ENCODE results near the gene ZBTB45.
"Not testable (repeated sequence)": the region's sequence is repeated elsewhere in the genome, so short reads cannot be mapped to it uniquely, and the experiment has no call there.

The ZBTB45 gene

GRCh38 chr19:58554494-58555368 lies 35.1 kb upstream of the ZBTB45 start, which contains the start of gene CHMP2A:
Gene CHMP2A, minus strand, starts transcription at chr19:58555105. Its CDS starts 893 bp downstream, at chr19:58554212.
- DNase-seq, result no peak

GRCh38 chr19:58553799-58554493 lies 34.3 kb upstream of the ZBTB45 start:
- DNase-seq, result no peak

DNA sequence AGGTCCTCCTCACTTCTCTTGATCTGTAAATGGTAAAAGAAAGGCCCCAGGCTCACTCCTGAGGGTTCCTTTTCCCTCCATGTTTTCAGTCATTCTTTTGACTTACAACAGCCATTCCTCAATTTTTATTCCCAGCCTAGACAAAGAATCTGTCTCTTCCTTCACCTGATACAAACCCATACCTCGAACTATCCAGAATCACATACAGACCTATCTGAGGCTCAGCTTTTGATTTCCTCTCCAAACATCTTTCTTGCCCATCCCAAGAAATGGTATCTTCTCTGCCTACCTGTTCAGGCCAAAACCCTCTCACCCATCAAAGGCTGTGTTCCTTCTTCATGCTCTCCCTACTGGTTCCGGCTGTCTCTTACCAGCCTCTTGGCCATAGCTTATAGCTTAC lies 33.0 kb upstream of the ZBTB45 start:
- DNase-seq, result no peak

GRCh38 chr19:58551577-58552471 lies 32.2 kb upstream of the ZBTB45 start:
- DNase-seq, result no peak

DNA sequence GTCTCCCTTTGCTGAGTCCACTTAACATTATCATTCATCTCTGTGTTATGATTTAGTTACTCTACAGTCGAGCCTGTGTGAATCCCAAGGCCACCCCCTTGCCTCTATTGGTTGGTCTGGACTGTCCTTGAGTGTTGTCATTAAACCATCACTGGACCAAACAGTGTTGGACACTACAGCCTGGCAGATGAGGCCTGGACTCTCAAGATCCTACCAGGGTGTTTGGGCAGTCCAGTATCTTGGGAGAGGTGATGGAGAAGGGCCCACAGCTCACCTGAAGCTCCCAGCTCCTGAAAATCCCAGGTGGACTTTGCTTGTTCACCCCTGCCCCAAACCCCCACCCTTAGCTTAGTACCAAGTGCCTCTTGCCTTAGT lies 31.5 kb upstream of the ZBTB45 start:
- DNase-seq, result no peak

DNA sequence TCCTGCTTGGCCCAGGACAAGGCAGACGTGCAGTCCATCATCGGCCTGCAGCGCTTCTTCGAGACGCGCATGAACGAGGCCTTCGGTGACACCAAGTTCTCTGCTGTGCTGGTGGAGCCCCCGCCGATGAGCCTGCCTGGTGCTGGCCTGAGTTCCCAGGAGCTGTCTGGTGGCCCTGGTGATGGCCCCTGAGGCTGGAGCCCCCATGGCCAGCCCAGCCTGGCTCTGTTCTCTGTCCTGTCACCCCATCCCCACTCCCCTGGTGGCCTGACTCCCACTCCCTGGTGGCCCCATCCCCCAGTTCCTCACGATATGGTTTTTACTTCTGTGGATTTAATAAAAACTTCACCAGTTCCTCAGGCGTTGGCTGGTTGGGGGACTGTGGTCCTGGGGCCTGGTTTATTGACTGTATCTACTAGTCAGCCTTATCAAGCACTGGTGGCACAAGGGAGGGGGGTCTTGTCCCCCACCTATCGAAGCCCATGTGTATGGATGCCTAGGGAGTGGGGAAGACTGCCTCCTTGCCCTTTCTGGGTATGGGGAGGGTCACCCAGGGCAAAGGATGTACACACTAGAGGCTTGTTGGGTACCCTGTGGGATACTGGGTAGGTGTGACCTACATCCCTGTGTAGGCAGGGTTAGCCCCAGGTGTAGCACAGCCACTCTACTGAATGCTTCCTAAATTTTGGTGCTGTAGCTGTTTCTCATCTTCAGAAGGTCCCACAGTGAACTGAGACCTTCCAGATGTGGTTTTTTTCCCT lies 30.9 kb upstream of the ZBTB45 start:
- DNase-seq, result no peak

DNA sequence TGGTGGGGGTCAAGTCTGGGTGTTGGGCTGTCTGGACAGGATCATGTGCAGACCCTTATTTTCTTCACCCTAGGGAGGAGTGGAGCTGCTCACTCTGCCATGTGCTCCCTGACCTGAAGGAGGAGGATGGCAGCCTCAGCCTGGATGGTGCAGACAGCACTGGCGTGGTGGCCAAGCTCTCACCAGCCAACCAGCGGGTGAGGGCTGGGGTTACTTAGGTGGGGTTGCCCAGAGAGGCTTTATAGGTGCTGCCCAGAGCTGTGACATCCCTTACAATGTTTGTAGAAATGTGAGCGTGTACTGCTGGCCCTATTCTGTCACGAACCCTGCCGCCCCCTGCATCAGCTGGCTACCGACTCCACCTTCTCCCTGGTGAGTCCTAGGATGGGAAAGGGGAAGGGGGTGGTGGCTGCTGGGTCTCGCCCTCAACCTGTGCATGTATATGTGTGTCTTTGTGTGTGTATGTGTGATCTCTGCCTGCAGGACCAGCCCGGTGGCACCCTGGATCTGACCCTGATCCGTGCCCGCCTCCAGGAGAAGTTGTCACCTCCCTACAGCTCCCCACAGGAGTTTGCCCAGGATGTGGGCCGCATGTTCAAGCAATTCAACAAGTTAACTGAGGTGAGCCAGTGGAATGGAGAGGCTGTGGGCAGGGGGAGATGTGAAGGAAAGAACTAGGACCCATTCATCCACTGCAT lies 30.2 kb upstream of the ZBTB45 start:
- no peak for DNase-seq

DNA sequence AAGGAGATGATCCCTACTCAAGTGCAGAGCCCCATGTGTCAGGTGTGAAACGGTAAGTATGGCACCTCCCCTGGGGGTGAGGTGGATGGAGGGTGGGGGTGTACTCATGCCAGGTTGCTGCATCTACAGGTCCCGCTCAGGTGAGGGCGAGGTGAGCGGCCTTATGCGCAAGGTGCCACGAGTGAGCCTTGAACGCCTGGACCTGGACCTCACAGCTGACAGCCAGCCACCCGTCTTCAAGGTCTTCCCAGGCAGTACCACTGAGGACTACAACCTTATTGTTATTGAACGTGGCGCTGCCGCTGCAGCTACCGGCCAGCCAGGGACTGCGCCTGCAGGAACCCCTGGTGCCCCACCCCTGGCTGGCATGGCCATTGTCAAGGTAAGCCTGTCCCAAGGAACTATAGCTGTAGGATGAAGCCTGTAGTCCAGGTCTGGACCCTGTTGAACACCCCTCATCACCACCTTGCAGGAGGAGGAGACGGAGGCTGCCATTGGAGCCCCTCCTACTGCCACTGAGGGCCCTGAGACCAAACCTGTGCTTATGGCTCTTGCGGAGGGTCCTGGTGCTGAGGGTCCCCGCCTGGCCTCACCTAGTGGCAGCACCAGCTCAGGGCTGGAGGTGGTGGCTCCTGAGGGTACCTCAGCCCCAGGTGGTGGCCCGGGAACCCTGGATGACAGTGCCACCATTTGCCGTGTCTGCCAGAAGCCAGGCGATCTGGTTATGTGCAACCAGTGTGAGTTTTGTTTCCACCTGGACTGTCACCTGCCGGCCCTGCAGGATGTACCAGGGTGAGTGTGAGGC lies 29.5 kb upstream of the ZBTB45 start:
- DNase-seq, result no peak

GRCh38 chr19:58547323-58548312 lies 28.0 kb upstream of the ZBTB45 start:
- no peak for DNase-seq

DNA sequence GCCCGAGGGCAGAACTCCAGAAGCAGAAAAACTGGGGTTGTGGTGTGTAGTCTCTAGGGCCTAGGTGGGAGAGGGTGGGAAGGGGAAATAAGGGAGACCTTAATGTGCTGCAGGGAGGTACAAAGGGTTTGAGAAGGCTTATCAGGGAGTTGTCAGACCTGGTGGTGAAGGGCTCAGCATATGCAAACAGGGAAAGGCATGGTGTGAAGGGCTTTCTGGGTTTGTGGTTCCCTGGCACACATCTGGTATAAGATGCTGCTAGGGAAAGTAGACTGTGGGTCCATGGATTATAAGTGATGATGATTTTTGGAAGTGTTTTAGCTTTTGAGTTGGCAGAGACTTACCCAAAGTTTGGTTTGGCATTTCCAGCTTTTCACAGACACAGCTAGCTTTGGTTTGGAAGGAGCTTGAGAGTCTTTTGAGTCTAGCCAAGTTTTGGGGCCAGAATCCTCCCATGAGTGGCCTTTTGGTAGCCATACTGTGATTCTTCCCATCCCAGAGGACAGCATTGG lies 26.5 kb upstream of the ZBTB45 start:
- DNase-seq, result no peak

DNA sequence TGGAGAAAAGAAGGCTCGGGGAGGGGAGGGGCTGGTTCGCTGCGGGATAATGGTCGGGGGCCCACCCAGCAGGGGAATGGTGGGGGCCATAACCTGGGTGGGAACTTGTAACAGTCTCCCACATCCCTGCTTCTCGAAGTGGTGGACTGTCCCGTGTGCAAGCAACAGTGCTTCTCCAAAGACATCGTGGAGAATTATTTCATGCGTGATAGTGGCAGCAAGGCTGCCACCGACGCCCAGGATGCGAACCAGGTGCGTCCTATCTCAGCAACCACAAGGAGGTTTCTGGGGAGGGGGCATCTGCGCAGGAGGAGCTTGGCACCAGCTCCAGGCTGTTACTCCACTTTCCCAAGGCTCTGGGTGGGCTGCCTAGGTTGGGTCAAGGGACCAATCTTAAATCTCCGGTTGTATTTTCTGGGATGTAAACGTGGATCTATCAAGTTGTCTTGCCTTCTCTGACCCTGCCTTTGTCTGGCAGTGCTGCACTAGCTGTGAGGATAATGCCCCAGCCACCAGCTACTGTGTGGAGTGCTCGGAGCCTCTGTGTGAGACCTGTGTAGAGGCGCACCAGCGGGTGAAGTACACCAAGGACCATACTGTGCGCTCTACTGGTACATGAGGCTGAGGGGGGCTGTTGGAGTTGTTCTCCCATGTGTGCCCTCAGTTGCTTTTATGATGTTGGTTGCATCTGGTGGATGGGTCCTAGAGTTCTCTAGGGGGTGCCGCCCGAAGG lies 25.8 kb upstream of the ZBTB45 start:
- DNase-seq, result no peak

- no peak for DNase-seq
Observed at GRCh38 chr19:58544591-58545285, 25.1 kb upstream of the ZBTB45 start.

- DNase-seq, result no peak
Observed at GRCh38 chr19:58543826-58544590, 24.4 kb upstream of the ZBTB45 start, which contains the start of gene TRIM28. Gene TRIM28, plus strand, starts transcription at chr19:58544064. Its CDS starts 694 bp downstream, at chr19:58544758.

DNA sequence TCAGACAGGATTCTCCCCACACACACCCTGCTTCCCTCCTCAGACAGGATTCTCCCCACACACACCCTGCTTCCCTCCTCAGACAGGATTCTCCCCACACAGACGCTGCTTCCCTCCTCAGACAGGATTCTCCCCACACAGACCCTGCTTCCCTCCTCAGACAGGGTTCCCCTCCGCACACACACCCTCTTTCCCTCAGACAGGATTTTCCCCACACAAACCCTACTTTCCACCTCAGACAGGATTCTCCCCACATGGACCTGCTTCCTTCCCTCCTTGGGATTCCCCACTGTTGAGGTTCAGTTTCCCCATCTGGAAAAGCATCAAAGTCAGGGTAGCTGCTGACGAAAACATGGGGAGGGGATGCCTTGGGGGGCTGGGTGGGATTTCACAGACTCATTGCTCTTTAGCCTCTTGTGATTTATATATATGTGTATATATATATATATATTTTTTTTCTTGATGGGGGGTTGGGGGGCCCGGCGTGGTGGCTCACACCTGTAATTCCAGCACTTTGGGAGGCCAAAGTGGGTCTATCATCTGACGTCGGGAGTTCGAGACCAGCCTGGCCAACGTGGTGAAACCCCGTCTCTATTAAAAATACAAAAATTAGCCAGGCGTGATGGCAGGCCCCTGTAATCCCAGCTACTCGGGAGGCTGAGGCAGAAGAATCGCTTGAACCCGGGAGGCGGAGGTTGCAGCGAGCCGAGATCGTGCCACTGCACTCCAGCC lies 23.2 kb upstream of the ZBTB45 start:
- not testable (repeated sequence) for DNase-seq

DNA sequence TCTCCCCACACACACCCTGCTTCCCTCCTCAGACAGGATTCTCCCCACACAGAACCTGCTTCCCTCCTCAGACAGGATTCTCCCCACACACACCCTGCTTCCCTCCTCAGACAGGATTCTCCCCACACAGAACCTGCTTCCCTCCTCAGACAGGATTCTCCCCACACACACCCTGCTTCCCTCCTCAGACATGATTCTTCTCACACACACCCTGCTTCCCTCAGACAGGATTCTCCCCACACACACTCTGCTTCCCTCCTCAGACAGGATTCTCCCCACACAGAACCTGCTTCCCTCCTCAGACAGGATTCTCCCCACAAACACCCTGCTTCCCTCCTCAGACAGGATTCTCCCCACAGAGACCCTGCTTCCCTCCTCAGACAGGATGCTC lies 19.6 kb upstream of the ZBTB45 start:
- not testable (repeated sequence) for DNase-seq
